Urinary bladder (tissue), 4 donors: ENCODE results near the gene RAB28. TPM values are rescaled to one million over a fixed set of nuclear protein-coding genes. Genes with fewer than 3 reads are reported as not detected.

Source experiments
- DNase-seq: peaks from one replicate; pipeline ENCODE4 v3.0.0-alpha.2; 2015; ENCODE audit errors: extremely low spot score
- H3K27ac ChIP-seq: one replicate; pipeline ENCODE4 v1.5.1; 2013; ENCODE audit warnings: low read depth, mild to moderate bottlenecking, moderate library complexity
- H3K36me3 ChIP-seq: one replicate; pipeline ENCODE4 v1.6.1; 2013; ENCODE audit warnings: mild to moderate bottlenecking, moderate library complexity; ENCODE audit not compliant: insufficient read depth
- H3K4me1 ChIP-seq: one replicate; pipeline ENCODE4 v1.6.1; 2013; ENCODE audit warnings: mild to moderate bottlenecking, moderate library complexity; ENCODE audit not compliant: insufficient read depth
- H3K4me3 ChIP-seq: one replicate; pipeline ENCODE4 v1.5.1; 2013; ENCODE audit warnings: low read depth, low read length
- WGBS: extraction: QIAGEN DNeasy Blood & Tissue Kit; methylation state at CpG from one replicate; pipeline ENCODE4 v1.1.7; 2013; 5-methylcytosine and 5-hydroxymethylcytosine counted together
- polyA plus RNA-seq: library from polyadenylated mRNA; stranded (reverse); fragments of 200-250 nt; gene quantifications from one replicate; pipeline ENCODE4 v1.2.3, GENCODE V29; 2013
- total RNA-seq: library from RNA; depleted of rRNA; stranded (reverse); fragments of >200 nt; gene quantifications from one replicate; pipeline ENCODE4 v1.2.3, GENCODE V29; 2014
- donor health status: healthy with polysubstance abuse.
- donor health status: healthy.

Gene RAB28
- 28.5 TPM for total RNA-seq
- polyA plus RNA-seq = 16.9 TPM

DNA sequence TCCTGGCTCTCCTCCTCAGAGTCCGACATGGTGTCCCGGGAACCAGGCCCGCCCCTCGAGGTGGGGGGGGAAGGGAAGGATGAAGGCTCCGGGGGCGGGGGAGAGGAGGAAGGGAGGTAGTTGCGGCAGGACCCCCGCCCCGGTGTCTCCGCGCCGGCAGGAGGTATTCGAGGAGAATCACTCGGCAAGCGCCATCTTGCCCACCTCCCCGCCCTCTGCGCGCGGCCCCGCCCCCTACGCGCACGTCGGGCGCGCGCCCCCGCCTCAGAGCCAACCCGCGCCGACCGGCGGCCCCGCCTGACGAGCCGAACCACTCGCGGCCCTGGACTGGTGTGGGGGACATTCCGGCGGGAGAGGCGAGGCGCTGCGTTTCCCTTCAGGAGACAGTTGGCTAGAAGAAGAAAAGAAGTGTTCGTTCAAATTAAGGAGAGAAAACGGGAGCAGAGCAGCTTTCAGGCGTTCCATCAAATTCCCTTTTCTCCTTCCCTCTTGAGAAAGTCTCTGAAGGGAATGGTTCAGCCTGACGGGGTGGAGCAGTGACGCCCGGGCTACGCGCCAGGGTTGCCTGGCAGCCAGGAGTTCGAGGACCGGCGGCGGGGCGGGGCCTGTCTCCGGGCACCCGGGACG is at the start of gene RAB28:
RAB28 (minus strand) TSS at position 219 of the 627 bp plus-strand sequence.
- Histone ChIP-seq H3K27ac (peak within 1 kb of the TSS; percentile 90), H3K4me1 (peaks cover 3% of the 10 kb centered on the region), H3K36me3 (no peaks in the 10 kb centered on the region), H3K4me3 (peak within 1 kb of the TSS; percentile 70)
- peak; percentile 87 for DNase-seq
- WGBS = under 1% methylated on average over 59 of the region's 59 CpGs

DNA sequence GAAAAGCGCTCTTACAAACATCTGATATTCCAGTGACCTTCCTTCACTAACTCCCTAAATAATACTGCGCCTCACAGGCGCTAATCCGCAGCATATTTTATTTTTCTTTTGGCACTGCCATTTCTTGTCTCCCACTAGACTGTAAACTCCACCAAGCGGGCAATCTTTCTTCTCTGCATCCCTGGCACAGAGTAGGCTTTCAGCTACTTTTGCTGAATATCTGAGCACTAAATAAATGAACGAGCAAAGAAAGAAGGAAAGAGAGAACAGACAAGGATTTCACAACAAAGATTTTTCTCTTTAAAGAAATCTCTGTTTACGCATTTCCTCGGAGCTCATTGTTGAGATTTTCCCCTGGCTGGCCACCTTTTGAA is 47.5 kb upstream of the RAB28 start:
- no peak overlapping the region for H3K27ac ChIP-seq
- H3K4me3 ChIP-seq = no peak overlapping the region
- DNase-seq = no peak
- 29% methylated on average over 8 of the region's 8 CpGs for WGBS
- H3K4me1 ChIP-seq = no peaks in the 10 kb centered on the region
- H3K36me3 ChIP-seq = no peaks in the 10 kb centered on the region

DNA sequence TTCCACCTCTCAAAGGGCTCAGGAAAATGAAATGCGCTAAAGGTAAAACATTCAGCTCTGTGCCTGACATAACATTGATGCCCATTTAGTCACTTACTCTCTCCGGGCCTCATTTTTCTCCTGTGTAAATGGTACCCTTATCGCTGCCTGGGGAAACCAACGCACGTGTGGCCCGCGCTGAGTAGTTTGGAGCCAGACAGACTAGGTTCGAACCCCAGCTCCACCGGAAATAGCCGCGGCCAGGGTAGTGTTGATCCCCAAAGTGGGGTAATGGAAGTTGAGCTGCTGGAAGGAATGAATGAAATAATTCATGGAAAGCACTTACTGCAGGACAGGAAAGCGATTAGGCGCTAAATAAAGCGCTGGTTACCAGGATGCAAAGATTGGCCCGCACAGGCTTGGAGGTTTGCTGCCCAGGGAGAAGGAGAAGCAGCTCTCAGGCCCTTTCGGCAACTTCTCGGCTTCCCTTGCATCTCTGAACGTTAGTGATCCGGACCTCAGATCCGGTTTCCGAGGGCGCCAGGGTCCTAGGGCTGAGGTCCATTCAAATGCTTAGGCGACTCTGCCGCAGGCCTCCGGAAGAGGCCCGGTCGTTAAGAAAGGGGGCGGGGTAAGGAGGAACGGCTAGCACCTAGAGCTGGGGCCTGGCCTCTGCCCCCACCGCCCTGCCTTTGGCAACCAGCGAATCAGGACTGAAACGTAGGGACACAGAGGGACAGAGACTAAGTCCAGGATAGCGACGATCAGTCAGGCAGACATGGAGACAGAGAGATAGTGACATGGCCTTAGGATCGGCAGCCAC is 46.9 kb upstream of the RAB28 start:
- 6% methylated on average over 35 of the region's 35 CpGs for WGBS

DNA sequence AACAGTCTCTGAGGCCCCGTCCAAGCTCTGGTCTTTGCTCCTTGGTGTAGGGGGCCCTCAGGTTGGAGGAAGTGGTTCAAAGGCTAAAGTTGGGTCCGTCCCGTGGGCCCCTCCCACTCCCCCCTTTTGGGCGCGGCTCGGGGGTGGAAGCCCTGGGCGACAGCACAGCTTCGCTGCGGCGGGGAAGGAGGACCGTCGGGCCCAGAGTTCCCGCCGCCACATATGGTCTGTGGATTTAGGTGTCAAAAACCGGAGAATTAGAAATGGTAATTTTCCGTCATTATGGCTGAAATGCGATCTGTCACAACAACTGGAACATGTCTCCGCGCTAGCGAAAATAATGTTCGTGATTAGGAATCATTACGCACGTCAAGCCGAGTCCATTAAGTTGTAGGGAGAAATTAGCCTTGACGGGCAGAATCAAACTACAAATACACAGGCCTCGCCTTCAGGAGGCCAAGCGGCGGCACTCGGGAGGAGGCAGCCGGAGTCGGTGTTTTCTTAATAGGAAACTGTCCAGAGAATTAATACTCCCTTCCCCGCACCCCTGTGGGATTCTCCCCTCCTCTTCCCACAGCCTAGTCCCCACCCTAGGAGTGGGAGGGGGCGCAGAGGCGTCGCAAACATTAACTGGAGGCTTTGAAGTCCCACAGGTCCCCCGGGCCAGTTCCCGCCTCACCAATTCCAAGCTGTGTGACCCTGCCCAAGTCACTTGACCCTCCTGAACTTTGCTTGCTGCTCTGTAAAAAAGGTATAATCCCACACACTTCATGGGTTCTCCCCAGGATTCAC is 45.2 kb upstream of the RAB28 start:
- H3K27ac ChIP-seq = no peak overlapping the region
- DNase-seq = no peak
- 8% methylated on average over 37 of the region's 37 CpGs for WGBS
- no peak overlapping the region for H3K4me3 ChIP-seq
- H3K4me1 ChIP-seq = no peaks in the 10 kb centered on the region
- no peaks in the 10 kb centered on the region for H3K36me3 ChIP-seq

More for the DNA sequence above, 46.9 kb upstream of the RAB28 start:
- H3K4me1 ChIP-seq = no peaks in the 10 kb centered on the region
- no peak overlapping the region for H3K4me3 ChIP-seq
- H3K27ac ChIP-seq = no peak overlapping the region
- DNase-seq = no peak
- no peaks in the 10 kb centered on the region for H3K36me3 ChIP-seq

DNA sequence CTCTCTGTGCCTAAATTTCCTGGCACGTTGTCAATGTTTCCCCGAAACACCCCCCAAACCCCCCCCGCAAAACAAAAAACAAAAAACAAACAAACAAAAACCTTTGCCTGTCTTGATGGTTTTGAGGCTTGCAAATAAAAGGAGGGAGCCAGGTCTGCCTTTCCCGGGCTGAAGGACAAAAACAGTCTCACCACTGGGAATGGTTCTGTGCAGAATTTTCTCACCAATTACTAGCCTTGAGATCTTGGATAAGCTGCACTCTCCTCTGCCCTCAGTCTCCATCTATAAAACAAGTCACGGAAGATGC is 44.6 kb upstream of the RAB28 start:
- Histone ChIP-seq H3K4me1 (no peaks in the 10 kb centered on the region), H3K27ac (no peak overlapping the region), H3K36me3 (no peaks in the 10 kb centered on the region), H3K4me3 (no peak overlapping the region)
- DNase-seq = no peak
- WGBS = 5% methylated on average over 5 of the region's 5 CpGs

DNA sequence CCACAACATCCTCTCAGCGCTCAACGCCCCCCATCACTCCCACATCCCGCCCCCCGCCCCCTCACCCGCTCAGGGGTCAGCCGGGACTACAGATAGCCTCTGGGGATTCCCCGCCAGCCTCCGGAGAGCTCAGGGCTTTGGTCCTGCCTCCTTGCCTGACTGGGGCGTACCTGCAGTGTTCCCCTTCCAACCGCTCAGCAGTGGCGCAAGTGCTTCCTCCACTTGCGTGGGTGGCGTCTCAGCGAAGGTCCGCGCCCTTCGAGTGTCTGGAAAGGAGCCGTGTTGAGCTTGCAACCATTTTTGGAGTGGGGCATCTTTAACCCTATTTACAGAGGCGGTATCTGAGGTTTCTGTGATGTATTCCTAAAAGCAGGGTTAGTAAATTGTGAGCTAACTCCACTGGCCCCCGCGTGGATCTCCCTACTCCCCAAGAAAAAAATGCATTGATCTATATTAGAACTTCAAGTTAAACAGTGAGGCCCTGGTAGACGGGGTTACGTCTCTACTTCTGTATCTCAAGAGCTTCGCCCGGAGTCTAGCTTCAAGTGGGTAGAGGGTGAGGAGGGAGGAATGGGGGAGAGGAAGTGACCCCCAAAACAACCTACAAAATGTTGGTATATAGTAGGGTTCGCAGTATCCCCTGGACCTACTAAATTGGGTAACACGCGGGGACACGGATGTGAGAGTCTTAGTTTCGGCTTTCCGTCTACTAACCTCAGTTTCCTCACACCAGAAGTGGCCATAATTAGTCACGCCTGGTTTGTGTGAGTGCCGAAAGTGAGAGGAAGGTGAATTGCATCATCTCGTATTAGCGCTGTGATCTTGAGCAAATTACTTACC is 44.1 kb upstream of the RAB28 start:
- 3% methylated on average over 35 of the region's 35 CpGs for WGBS
- H3K4me1 ChIP-seq = no peaks in the 10 kb centered on the region
- H3K36me3 ChIP-seq = no peaks in the 10 kb centered on the region
- no peak for DNase-seq
- H3K4me3 ChIP-seq = no peak overlapping the region
- H3K27ac ChIP-seq = no peak overlapping the region

DNA sequence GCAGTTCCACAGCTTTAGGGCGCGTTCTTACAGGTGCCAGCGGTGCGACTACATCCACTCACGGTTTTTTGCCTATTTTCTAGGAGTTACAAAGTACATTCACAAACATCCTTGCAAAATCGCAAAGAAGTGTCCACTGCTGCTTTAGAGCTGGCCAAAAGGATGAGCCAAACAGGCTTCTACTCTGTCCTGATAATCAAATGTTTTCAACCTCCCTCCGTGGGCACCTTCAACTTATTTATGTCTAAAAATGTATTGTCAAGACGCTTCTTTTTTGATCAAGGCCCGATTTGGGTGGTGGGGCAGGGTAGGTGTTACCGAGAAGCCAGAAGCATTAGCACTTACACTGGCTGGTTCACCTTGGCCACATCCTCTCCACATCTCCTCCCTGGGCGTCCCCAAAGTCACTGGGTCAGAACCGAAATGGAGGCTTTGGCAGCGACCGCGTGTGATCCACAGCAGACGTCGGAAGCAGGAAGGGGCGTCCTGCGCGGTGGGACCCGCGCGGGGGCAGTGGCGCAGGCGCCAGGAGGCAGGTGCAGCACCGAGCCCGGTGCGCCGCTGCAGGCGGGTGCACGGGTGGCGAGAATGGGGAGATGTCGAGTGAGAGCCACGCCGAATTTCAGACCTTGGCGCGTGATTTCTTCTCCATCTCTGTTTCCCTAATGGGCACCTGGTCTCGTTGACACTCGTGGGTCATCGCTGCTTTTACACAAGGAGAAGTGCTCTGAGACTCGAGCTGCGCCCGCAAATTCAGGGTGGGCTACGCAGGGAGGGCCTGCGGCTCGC is 43.2 kb upstream of the RAB28 start:
- no peak overlapping the region for H3K4me3 ChIP-seq
- no peak for DNase-seq
- H3K36me3 ChIP-seq = no peaks in the 10 kb centered on the region
- H3K27ac ChIP-seq = no peak overlapping the region
- H3K4me1 ChIP-seq = no peaks in the 10 kb centered on the region
- WGBS = 4% methylated on average over 46 of the region's 46 CpGs

DNA sequence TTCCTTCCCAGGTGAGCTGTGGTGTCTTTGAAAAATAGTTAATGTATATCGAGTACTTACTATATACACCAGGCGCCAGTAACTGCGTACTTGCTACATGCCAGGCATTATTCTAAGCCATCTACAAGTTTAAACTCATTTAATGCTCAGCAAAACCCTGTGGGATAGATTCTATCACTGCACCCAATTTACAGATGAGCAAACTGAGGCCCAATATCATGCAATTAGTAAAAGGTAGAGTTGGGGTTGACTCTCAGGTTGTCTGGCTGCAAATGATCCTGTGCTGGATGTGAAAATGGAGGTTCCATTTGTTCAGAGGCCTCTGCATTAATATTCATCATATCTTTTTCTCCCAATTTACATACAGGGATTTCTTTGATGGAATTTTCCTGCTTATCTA is 42.5 kb upstream of the RAB28 start:
- no peak overlapping the region for H3K4me3 ChIP-seq
- no peaks in the 10 kb centered on the region for H3K4me1 ChIP-seq
- WGBS = 32% methylated on average over 3 of the region's 3 CpGs
- H3K36me3 ChIP-seq = no peaks in the 10 kb centered on the region
- DNase-seq = no peak
- no peak overlapping the region for H3K27ac ChIP-seq

DNA sequence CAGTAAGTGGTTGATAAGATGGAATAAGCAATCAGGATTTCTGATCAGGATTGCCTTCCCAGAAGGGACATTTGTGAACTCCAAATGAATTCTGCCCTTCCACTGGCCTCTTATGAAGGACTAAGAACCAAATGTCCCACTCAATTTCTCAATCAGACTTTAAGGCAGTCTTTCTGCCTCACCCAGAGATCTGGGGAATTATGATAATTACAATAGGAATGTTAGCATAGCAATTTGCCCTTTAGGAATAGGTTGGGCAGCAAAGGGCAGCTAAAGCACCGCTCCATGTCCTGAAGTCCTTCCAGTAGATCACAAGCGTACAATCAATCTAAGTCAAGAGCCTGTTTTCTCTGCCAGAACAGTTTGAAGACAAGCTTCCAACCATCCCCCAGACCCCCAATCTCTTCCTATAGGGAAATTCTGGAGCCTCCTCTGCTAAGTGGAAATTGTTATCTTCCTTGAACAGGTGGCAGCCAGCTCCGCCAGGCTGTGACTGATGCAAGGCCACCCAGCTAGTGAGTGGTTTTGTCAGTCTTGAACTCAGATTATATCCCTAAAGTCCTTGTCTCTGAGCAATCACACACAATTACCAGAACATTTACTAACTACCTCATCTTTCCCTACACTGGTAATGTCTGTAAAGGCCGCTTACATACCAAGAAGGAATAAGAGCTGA is 41.6 kb upstream of the RAB28 start:
- no peaks in the 10 kb centered on the region for H3K4me1 ChIP-seq
- WGBS = 34% methylated on average over 4 of the region's 4 CpGs
- no peaks in the 10 kb centered on the region for H3K36me3 ChIP-seq
- no peak overlapping the region for H3K27ac ChIP-seq
- no peak for DNase-seq
- H3K4me3 ChIP-seq = no peak overlapping the region

DNA sequence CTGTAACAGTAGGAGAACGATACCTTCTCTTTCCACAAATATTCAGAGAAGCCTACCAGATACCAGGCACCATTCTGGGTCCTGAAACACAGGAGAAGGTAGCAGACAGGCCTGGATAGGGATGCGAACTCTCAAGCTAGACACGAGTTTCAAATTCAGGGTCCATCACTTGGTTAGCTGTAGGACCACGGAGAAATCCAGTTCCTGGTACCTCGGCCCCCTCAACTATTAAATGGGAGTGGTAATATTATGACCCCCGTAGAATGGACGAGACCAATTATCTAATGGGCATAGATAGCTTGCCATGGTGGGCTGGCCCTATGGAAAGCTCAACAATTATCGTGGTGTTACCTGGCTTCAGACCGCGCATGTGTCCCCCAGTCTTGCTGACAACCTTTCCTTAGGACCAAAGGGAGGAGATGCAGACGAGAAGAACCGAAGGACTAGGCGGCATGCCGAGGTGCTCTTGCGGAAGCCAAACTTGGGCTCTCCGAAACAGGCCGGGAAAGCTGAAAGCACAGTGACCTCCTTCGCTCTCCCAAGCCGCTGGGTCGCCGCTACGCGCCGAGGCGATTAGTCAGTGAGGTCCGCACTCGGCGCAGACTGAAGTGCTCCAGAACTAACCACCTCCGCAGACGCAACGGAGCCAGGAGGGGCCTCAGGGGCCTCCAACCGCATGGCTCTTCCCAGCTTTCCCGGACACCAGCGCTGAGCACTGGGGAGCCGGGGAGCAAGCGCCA is 40.5 kb upstream of the RAB28 start:
- H3K4me3 ChIP-seq = no peak overlapping the region
- H3K27ac ChIP-seq = no peak overlapping the region
- H3K36me3 ChIP-seq = no peaks in the 10 kb centered on the region
- WGBS = 10% methylated on average over 36 of the region's 36 CpGs
- no peak for DNase-seq
- H3K4me1 ChIP-seq = no peaks in the 10 kb centered on the region

DNA sequence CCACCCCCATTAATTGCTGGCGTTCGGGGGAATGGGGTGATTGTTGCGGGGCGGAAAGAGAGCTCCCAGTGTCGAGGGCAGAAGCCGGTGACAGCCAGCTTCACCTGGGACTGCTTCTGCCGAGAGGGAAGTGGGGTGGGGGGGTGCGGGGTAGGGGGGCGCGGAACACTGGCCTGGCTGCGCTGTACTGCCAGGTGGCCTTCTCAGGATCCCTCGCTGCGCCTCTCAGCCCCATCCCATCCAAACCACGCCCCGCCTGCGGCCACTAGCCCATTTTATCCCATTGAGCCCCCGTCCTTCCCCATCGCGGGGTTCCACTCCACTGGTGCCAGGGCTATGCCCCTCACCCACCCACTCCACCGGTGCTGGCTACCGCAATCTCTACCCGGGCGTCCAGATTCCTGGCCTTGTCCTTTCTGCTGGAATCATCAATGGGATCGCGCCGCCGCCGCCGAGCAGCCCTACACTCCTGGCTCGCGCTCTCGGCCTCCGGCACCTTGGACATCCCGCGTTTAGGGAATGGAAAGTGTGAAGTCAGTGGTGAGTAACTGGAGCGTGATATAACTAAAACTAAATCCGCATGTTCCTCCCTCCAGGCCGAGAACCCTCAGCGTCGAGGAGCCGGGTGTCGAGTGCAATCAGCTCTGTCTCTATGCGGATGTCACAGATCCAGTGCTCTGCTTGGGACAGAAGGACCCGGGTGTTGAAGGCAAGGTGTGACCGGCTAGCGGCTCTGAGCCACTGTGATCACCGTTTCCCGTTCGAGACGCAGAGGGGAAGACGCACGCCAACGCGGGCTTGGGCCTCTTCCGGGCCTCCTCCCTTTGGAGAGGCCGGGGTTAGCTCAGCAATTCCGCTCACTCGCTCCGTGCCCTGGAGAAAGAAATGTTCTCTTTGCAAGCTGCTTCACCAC is 39.7 kb upstream of the RAB28 start:
- Histone ChIP-seq H3K27ac (no peak overlapping the region), H3K36me3 (no peaks in the 10 kb centered on the region), H3K4me3 (no peak overlapping the region), H3K4me1 (no peaks in the 10 kb centered on the region)
- DNase-seq = no peak
- 10% methylated on average over 59 of the region's 59 CpGs for WGBS
